Heart left ventricle (tissue), 13 donors: ENCODE measurements around the gene RGMB.

Experiments used
- CTCF ChIP-seq, 12 donors: fragments of 200-600 bp; sonication (generic) in 4 of 12; IDR thresholded peaks; one replicate each; pipeline versions ENCODE4 v1.5.0 to v1.8.0; 2018 to 2022; ENCODE audit warnings: antibody characterized with exemption in 12 of 12, mild to moderate bottlenecking in 5 of 12
- POLR2A ChIP-seq, 2 donors: fragments of 450-650 bp; IDR thresholded peaks; one replicate each; pipeline ENCODE4 v1.6.1; 2017; ENCODE audit warnings: antibody characterized with exemption in 2 of 2, mild to moderate bottlenecking in 2 of 2, moderate library complexity in 2 of 2
- donor health status: ischemic (EF 13 %, LVEDD 7.1; RV severe dilation, severe dysfunction).
- donor health status: DM: no; HTN: yes; CAD: no.
- donor health status: DM: no; HTN: no; CAD: no.
- donor health status: ischemic (EF 25% LVEDD 6.9; RV normal size, moderate dysfunction).
- donor health status: ischemic (EF 25% LVEDD 5.7; RV mildly dilated, moderate dysfunction).
- donor health status: ischemic (EF 35%, LVEDD 5.7; RV mildly dilated, moderate dysfunction).
- donor health status: nonischemic (EF 11% LVEDD 7.7; RV severe dilation, severe dysfunction).
- donor health status: DM: yes; HTN: yes; CAD: no.
- donor health status: PGD.
- donor health status: ischemic (EF 29% LVEDD 5.4; RV normal size, mild dysfunction).
- donor health status: nonischemic (EF 23%, LVEDD 6.1; RV moderate dilation, normal function).

- no peak for TF ChIP-seq CTCF (IDR thresholded peaks at IDR 0.05)
- TF ChIP-seq POLR2A (IDR thresholded peaks at IDR 0.05), result no peak
Observed at GRCh38 chr5:98779264-98779877, 5.9 kb downstream of the RGMB start.
